ENCODE data around the gene DESI1.
"Not testable (repeated sequence)": the region's sequence is repeated elsewhere in the genome, so short reads cannot be mapped to it uniquely, and the experiment has no call there.

The DESI1 gene

DNA sequence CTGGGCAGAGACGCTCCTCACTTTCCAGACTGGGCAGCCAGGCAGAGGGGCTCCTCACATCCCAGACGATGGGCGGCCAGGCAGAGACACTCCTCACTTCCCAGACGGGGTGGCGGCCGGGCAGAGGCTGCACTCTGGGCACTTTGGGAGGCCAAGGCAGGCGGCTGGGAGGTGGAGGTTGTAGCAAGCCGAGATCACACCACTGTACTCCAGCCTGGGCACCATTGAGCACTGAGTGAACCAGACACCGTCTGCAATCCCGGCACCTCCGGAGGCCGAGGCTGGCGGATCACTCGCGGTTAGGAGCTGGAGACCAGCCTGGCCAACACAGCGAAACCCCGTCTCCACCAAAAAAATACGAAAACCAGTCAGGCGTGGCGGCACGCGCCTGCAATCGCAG is 10.8 kb upstream of the DESI1 start:
- not testable (repeated sequence) for DNase-seq

- DNase-seq: not testable (repeated sequence)
Observed at GRCh38 chr22:41631115-41631514, 10.3 kb upstream of the DESI1 start.

GRCh38 chr22:41625577-41625976 is 4.7 kb upstream of the DESI1 start:
- DNase-seq: no peak

- no peak for DNase-seq
Observed at GRCh38 chr22:41621911-41622179, 1.0 kb upstream of the DESI1 start.

DNA sequence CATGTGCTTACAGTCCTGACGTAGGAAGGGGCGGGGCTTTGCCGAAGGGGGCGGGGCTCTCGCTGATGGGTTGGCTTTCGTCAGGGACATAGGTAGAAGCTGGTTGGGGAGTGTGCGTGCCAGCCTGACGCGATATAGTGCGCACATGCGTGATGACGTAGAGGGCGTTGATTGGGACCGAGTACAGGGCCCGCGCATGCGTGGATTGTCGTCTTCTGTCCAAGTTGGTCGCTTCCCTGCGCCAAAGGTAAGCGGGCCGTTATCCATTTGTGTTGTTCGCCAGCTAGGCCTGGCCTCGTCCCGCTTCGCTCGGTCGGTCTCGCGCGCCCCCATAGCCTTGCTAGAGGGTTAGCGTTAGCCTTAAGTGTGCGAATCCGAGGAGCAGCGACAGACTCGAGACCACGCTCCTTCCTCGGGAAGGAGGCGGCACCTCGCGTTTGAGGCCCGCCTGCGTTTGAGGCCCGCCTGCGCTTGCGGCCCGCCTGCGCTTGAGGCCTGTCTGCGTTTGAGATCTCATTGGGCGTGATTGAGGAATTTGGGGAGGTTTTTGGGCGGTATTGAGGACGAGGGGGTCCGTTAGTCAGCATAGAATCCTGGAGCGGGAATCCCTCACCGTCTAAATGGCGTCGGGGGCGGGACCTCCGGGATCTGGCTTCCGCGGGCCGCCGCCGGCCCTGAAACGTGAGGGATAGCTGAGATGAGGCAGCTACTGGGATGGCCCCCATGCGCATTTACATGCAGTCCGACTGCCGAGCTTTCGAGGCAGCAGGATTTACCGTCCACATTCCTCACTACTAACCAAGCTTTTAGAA is 462 bp upstream of the DESI1 start, which contains the start of gene XRCC6:
XRCC6 (plus strand) TSS at position 197 of the 812 bp plus-strand sequence. CDS start 710 bp downstream, outside the sequence.
- peak; percentile 100 for DNase-seq

DNA sequence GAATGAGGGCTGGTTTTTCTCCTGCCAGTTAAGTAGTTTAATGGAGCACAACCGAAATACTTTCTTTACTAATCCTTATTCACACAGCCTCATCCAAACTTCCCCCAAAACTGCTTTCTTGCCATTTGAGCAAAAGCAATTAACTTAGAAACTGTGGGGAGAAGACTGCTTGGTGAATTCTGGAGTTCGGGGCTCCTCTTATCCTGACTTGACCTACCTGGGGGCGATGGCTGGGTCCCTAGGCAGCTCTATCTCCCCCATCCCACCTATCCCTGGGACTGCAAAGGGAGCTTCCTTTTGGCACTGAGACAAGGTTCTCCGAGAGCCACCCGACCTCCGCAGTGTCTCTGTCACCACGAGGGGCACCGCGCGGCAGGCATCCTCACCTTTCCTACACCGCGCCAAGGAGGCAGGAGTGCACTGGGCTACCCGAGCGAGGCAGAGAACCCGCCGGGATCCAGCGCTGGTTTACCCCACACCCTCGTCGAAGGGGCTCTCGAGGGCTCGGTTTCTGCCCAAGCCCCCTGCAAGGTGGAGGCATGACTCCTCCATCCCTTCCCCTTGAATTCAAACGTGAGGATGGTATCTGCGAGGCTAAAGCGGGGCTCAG is 759 bp downstream of the DESI1 start:
- peak; percentile 5 for DNase-seq

DNA sequence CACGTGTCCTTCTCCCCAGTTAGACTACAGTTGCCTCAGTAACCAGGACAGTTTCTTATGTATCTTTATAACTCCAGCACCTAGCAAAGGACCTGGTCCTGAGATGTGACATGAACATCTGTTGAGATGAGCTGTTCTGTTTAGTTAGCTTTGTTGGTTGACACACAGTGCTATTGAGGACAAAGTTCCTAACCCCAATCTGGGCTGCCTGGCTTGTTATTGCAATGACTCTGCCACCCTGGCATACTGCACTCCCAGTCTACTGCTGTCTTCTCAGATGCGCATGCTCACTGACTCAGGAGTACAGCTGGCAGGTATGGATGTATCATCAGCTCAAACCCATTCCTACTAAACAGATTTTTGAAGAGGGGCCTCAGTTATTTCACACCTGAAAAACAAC is 7.4 kb downstream of the DESI1 start:
- no peak for DNase-seq

DNA sequence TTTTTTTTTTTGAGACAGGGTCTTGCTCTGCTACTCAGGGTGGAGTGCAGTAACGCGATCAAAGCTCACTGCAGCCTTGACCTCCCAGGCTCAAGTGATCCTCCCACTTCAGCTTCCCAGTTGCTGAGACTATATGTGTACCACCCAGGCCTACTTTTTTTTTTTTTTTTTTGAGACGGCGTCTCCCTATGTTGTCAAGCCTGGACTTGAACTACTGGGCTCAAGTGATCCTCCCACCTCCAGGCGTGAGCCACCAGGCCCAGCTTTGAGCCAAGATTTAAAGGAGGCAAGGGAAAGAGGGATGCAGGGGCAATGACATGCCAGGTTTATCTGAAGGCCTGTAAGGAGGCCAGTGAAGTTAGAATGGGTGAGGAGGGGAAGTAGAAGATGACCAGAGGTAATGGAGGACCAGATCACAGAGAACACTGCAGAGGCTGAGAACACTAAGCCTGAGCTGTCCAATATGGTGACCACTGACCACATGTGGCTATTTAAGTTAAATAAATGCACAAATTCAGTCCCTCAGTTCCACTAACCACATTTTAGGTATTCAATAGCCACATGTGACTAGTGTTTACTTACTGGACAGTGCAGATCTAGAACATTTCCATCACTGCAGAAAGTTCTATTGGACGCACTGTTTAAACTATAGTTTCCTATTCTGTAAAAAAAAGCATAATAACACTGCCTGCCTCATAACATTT is 8.1 kb downstream of the DESI1 start:
- DNase-seq: no peak

DNA sequence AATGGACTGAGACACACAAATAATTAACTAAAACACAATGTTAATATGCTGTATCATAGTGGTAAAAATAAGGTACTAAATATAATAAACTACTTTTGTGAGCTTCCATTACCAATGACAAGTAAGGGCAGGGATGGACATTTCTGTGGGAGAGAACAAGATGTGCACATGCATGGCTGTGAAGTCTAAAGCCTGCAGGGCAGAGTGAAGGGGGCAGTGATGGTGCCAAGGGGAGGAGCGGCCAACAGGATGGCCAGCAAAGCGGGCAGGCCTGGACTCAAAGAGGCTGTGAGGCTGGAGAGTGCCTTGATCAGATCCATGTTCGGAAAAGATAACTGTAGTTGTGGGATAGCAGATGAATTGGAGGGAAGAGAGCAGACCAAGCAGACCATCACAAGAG is 12.5 kb downstream of the DESI1 start:
- DNase-seq: no peak

- DNase-seq: no peak
Observed at GRCh38 chr22:41603873-41604332, 16.9 kb downstream of the DESI1 start.

DNA sequence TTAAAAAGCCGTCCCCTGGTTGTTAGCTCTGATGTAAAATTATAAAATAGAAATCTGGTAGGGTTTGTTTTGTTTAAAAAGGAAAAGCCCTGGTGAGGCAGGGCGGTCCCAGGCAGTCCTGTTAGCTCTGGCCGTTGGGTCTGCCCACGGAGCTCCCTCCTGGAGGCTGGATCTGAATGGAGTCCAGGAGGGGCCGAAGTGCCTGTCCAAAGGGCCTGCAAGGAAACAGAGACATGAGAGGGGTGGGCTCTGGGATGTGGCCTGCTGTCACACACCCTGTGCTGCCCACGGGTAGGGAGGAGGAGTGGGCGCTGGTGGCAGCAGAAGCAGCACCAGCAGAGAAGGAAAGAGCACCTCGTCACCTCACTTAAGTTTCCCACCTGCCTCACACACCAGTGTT is 19.9 kb downstream of the DESI1 start:
- DNase-seq: no peak

GRCh38 chr22:41598891-41599635 is 21.8 kb downstream of the DESI1 start:
- no peak for DNase-seq

DNA sequence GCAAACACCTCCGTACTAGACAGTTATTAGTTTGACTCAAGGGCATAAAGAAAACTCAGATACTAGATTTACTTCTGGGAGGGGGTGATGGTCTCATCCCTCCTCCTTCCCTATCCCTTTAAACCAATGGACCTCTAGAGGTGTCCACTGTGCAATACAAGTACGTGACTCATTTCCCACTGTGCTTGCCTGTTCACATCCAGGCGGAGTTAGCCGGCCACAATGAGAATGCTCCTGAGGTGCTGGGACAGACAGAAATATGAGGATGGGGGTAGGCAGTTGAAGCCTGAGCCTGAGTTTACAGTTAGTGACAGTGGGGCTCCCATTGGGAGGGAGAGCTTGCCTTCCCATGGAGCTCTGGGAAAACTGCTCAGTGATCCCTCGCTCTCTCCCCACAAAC is 22.8 kb downstream of the DESI1 start:
- DNase-seq: peak; percentile 84

- DNase-seq: no peak
Observed at GRCh38 chr22:41597635-41597953, 23.2 kb downstream of the DESI1 start.

GRCh38 chr22:41596776-41597634 is 23.8 kb downstream of the DESI1 start:
- peak; percentile 38 for DNase-seq

- no peak for DNase-seq
Observed at GRCh38 chr22:41595703-41596102, 25.1 kb downstream of the DESI1 start.

GRCh38 chr22:41593336-41593960 is 27.4 kb downstream of the DESI1 start:
- DNase-seq: not testable (repeated sequence)

- peak; percentile 100 for DNase-seq
Observed at GRCh38 chr22:41589391-41590241, 31.2 kb downstream of the DESI1 start, which contains the start of gene PMM1. PMM1 (minus strand) TSS chr22:41589840; CDS start chr22:41589805, 35 bp downstream.

- DNase-seq: no peak
Observed at GRCh38 chr22:41587347-41587723, 33.5 kb downstream of the DESI1 start.

DNA sequence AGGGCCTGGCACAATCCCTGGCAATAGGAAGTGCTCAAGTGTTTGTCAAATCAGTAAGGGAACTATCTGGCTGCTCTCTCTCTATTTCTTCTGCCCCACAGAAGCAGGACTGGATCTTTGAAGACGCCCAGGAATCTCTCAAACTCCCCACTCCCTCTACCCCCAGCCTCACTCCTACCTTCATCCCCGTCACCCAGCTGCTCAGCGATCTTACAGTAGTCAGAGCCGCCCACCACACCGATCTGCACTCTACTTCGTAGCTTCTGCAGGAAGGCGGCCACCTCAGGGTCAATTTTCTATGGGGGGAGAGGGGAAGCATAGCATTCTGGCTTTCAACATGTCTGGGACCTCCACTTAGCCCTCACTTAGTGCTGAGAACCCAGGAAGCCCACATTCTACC is 34.9 kb downstream of the DESI1 start:
- DNase-seq: no peak

DNA sequence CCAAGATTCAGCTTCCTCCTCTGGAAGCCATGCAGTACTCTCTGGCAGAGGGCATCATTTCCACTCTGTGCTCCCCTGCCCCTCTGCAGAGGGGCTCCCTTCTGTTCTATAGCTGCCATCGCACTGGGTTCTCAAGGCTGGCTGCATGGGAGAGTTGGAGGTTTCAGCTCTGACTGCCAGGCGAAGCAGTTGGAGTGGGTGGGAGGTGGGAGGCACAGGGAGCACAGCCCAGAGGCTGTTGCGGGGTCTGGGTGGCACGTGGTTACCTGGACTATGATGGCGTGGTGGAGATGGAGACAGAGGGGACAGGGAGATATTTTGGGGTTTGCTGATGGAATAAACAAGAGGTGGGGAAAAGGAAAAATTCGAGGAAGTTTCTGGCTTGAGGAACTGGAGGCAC is 36.0 kb downstream of the DESI1 start:
- no peak for DNase-seq

All from fibroblast of upper back skin (primary cell).